ENCODE measurements around the gene RBMX.
A peak's percentile ranks its signal among the peaks of the same experiment; 100 is the strongest.

RBMX gene

GRCh38 chrX:136880452-136881013 lies at the start of gene RBMX (continued):
- no peak for TF ChIP-seq ZNF280D (tag by site-specific recombination; IDR thresholded peaks at IDR 0.05)
- TF ChIP-seq ZNF335 (tag by site-specific recombination; conservative IDR thresholded peaks at IDR 0.05) = peak; percentile 73
- TF ChIP-seq ZNF513 (tag by site-specific recombination; IDR thresholded peaks at IDR 0.05) = 0 out of 2 replicates have a peak, but pooled peaks have one; percentile 1
- TF ChIP-seq ZNF670 (tag by site-specific recombination; IDR thresholded peaks at IDR 0.05; ENCODE audit: low read depth) = no peak
- TF ChIP-seq ZBTB8A (tag by site-specific recombination; IDR thresholded peaks at IDR 0.05) = peak; percentile 21; the same call in 1 of the 2 replicates
- no peak for TF ChIP-seq ZNF560 (tag by site-specific recombination; IDR thresholded peaks at IDR 0.05; ENCODE audit: borderline replicate concordance)
- no peak for TF ChIP-seq ZNF302 (tag by site-specific recombination; IDR thresholded peaks at IDR 0.05; ENCODE audit: low read depth)
- no peak for TF ChIP-seq ZNF148 (tag by site-specific recombination; IDR thresholded peaks at IDR 0.05; ENCODE audit: borderline replicate concordance)
- TF ChIP-seq ZNF214 (tag by site-specific recombination; IDR thresholded peaks at IDR 0.05; ENCODE audit: borderline replicate concordance) = no peak
- TF ChIP-seq ZBTB20 (tag by site-specific recombination; IDR thresholded peaks at IDR 0.05) = peak; percentile 99
- TF ChIP-seq ZEB2 (tag by site-specific recombination; IDR thresholded peaks at IDR 0.05) = peak; percentile 59
- TF ChIP-seq ZNF664 (tag by site-specific recombination; IDR thresholded peaks at IDR 0.05) = no peak
- 0 out of 2 replicates have a peak, but pooled peaks have one; percentile 6 for TF ChIP-seq SP7 (tag by site-specific recombination; IDR thresholded peaks at IDR 0.05)
- no peak for TF ChIP-seq ZBTB7A (tag by site-specific recombination; IDR thresholded peaks at IDR 0.05; ENCODE audit: low read depth)
- TF ChIP-seq ZNF341 (tag by site-specific recombination; IDR thresholded peaks at IDR 0.05; ENCODE audit: low read depth) = peak; percentile 50
- TF ChIP-seq ZSCAN30 (tag by site-specific recombination; IDR thresholded peaks at IDR 0.05) = peak; percentile 32
- 0 out of 2 replicates have a peak, but pooled peaks have one; percentile 40 for TF ChIP-seq GLI4 (tag by site-specific recombination; IDR thresholded peaks at IDR 0.05)
- peak; percentile 79 for TF ChIP-seq YY1 (tag by site-specific recombination; IDR thresholded peaks at IDR 0.05)
- TF ChIP-seq ZBTB11 (tag by site-specific recombination; conservative IDR thresholded peaks at IDR 0.05; ENCODE audit: low read depth) = peak; percentile 50; the same call in 1 of the 2 replicates
- no peak for TF ChIP-seq SCRT1 (tag by site-specific recombination; IDR thresholded peaks at IDR 0.05; ENCODE audit: borderline replicate concordance)
- TF ChIP-seq ZNF2 (tag by site-specific recombination; IDR thresholded peaks at IDR 0.05) = peak; percentile 84
- no peak for TF ChIP-seq BCL11B (tag by site-specific recombination; IDR thresholded peaks at IDR 0.05; ENCODE audit: low read depth)
- TF ChIP-seq REST (tag by site-specific recombination; IDR thresholded peaks at IDR 0.05) = peak; percentile 42; the same call in 1 of the 2 replicates
- TF ChIP-seq ZNF394 (tag by site-specific recombination; IDR thresholded peaks at IDR 0.05; ENCODE audit: borderline replicate concordance) = peak; percentile 30; the same call in 1 of the 2 replicates
